Measurements from ENCODE around the gene MPRIP. TPM values are rescaled to one million over a fixed set of nuclear protein-coding genes. Genes with fewer than 3 reads are reported as not detected.

Gene MPRIP
- total RNA-seq, 1 donor from 2014 or later: 863 TPM

DNA sequence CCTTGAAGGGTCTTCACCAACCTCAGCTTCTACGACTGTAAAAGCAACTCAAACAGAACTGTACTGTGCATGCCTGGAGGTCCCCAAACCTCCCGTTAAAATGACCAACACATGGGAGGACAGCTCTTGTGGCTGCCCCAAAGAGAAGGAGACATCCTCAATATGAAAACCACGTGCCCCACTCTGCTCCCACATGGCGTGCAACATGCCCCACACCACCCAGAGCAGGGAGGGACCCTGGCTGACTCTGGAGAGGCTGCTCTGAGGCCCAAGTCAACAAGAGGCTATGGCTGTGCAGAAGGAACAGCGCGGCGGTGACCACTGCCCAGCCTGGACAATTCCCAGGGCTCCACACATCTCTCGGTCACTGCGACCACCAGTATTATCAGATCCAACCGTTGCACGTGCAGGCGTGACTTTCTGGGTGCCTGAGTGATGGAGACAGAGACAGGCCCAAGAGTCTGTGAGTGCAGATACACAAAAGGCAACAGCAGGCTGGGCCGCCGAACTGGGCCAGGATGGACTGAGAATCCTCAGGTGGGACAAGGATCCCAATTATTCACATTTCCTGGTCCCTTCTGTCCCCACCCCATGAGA is 162.5 kb downstream of the MPRIP start:
- TF ChIP-seq, protein P1, sequence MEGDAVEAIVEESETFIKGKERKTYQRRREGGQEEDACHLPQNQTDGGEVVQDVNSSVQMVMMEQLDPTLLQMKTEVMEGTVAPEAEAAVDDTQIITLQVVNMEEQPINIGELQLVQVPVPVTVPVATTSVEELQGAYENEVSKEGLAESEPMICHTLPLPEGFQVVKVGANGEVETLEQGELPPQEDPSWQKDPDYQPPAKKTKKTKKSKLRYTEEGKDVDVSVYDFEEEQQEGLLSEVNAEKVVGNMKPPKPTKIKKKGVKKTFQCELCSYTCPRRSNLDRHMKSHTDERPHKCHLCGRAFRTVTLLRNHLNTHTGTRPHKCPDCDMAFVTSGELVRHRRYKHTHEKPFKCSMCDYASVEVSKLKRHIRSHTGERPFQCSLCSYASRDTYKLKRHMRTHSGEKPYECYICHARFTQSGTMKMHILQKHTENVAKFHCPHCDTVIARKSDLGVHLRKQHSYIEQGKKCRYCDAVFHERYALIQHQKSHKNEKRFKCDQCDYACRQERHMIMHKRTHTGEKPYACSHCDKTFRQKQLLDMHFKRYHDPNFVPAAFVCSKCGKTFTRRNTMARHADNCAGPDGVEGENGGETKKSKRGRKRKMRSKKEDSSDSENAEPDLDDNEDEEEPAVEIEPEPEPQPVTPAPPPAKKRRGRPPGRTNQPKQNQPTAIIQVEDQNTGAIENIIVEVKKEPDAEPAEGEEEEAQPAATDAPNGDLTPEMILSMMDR (IDR thresholded peaks at IDR 0.05; ENCODE audit: partially characterized antibody, unreplicated experiment): no peak
- Mint-ChIP-seq H3K4me1 (ENCODE audit: low read depth, unreplicated experiment) (peaks cover 12% of the 10 kb centered on the region), H3K27ac (ENCODE audit: unreplicated experiment) (no peak overlapping the region), H3K36me3 (ENCODE audit: unreplicated experiment) (no peaks in the 10 kb centered on the region), H3K27me3 (ENCODE audit: unreplicated experiment) (peaks cover 2% of the 10 kb centered on the region), H3K4me3 (ENCODE audit: unreplicated experiment) (no peak overlapping the region), H3K9me3 (ENCODE audit: unreplicated experiment) (peaks cover 4% of the 10 kb centered on the region)
- no peak for DNase-seq

DNA sequence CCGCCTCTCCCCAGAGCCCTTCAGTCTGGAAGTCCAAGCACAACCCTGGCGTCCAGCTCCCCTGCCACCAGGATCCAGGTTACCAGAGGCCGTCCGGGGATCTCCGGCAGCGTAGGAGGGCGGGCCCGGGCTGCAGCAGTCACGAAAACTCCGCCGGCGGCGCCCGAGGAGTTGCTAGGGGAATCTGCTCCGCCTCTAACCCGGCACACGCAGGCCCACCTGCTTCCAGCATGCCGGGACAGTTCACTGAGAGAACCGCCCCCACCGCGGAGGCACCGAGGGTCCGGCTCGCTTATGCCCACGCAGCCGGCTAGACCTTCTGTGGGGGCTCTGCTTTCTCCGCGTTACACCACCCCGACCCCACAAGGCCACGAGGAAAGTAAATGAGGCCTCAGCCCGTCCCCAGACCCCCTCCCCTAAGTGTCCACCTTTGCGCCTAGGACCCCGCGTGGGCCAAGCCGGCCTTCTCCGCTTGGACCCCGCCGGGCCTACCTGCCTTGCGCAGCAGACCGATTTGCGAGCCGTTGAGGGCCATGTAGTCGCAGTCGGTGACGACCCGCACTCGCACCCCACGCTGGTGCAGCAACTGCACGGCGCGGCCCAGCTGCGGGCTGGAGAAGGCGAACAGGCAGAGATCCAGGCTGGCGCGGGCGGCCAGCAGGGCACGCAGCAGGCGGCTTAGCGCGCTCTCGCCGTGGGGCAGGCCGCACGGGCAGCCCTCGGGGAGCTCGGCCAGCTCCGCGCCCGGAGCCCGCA is 163.3 kb downstream of the MPRIP start:
- Mint-ChIP-seq H3K4me3 (ENCODE audit: unreplicated experiment) (no peak overlapping the region), H3K9me3 (ENCODE audit: unreplicated experiment) (peaks cover 4% of the 10 kb centered on the region), H3K36me3 (ENCODE audit: unreplicated experiment) (no peaks in the 10 kb centered on the region), H3K4me1 (ENCODE audit: low read depth, unreplicated experiment) (peaks cover 5% of the 10 kb centered on the region), H3K27me3 (ENCODE audit: unreplicated experiment) (peaks cover 2% of the 10 kb centered on the region), H3K27ac (ENCODE audit: unreplicated experiment) (no peak overlapping the region)
- DNase-seq: no peak
- TF ChIP-seq, protein P1 (IDR thresholded peaks at IDR 0.05; ENCODE audit: partially characterized antibody, unreplicated experiment): no peak

DNA sequence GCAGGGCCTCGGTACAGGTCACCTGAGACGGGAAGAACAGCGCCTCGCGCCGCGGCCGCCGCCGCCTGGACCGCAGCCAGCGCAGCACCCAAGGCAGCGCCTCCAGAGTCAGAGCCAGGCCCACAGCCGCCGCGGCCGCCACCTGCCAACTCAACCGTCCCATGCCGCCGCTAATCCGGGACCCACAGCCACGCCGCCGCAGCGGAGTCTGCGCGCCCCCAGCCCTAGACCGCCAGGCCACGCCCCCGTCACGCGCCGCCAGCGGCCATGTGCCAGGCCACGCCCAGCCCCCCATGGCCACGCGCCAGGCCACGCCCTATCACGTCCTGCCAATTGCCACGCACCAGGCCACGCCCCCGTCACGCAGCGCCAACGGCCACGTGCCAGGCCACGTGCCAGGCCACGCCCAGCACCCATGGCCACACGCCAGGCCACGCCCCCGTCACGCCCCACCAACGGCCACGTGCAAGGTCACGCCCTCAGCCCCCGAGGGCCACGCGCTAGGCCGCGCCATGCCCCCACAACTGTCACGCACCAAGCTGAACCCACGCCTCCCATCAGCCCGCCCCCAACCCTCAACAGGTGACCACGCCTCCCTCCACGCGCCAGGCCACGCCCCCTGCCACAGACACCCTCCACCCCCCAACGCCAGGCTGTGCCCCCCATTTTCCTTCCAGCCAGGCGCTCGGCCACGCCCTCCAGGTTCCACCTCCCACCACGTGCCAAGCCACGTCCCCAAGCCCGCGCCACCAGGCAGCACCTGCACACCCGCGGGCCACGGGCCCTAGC is 164.1 kb downstream of the MPRIP start, which contains the start of gene PLD6:
Gene PLD6, minus strand, starts transcription at position 210 of the 789 bp plus-strand sequence. Its CDS starts 47 bp downstream, at position 163.
- no peaks in the 10 kb centered on the region for H3K36me3 Mint-ChIP-seq (ENCODE audit: unreplicated experiment)
- no peak for DNase-seq
- no peak within 1 kb of the TSS for H3K4me3 Mint-ChIP-seq (ENCODE audit: unreplicated experiment)
- H3K27me3 Mint-ChIP-seq (ENCODE audit: unreplicated experiment): peaks cover 2% of the 10 kb centered on the region
- TF ChIP-seq, protein P1 (IDR thresholded peaks at IDR 0.05; ENCODE audit: partially characterized antibody, unreplicated experiment): no peak
- no peak within 1 kb of the TSS for H3K27ac Mint-ChIP-seq (ENCODE audit: unreplicated experiment)
- H3K4me1 Mint-ChIP-seq (ENCODE audit: low read depth, unreplicated experiment): peaks cover 2% of the 10 kb centered on the region
- peaks cover 4% of the 10 kb centered on the region for H3K9me3 Mint-ChIP-seq (ENCODE audit: unreplicated experiment)

DNA sequence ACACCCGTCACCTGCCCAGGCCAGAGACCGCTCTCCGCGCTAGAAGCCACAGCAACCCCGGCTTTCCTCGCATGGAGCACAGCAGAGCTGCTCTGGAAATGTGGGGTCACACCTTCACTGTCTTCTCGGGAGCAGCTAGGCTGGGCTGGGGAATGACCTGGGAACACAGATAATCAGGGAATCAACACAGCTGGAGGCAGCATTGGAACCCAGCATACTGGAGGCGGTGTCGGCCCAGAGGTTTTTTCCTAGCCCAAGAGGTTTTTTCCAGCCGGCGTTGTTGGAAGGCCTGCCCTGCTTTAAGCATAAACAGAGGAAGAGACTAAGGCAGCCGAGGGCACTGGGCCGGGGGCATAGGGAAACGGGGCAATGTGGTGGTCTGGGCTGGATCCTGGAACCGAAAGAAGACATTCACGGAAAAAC is 164.7 kb downstream of the MPRIP start:
- H3K27me3 Mint-ChIP-seq (ENCODE audit: unreplicated experiment): peaks cover 2% of the 10 kb centered on the region
- H3K36me3 Mint-ChIP-seq (ENCODE audit: unreplicated experiment): no peaks in the 10 kb centered on the region
- H3K27ac Mint-ChIP-seq (ENCODE audit: unreplicated experiment): no peak overlapping the region

More for the DNA sequence above, 164.7 kb downstream of the MPRIP start:
- no peak for DNase-seq
- Mint-ChIP-seq H3K9me3 (ENCODE audit: unreplicated experiment) (peaks cover 4% of the 10 kb centered on the region), H3K4me3 (ENCODE audit: unreplicated experiment) (no peak overlapping the region), H3K4me1 (ENCODE audit: low read depth, unreplicated experiment) (peaks cover 2% of the 10 kb centered on the region)
- TF ChIP-seq, protein P1 (IDR thresholded peaks at IDR 0.05; ENCODE audit: partially characterized antibody, unreplicated experiment): no peak
